Activated T-helper 9 cell treated with anti-CD3 and anti-CD28 coated beads, Interleukin-2, amount 50 U/mL, for 16 hours (primary cell): ENCODE measurements around the gene WFIKKN1.
A peak's percentile ranks its signal among the peaks of the same experiment; 100 is the strongest.
"Not testable (repeated sequence)": the region's sequence is repeated elsewhere in the genome, so short reads cannot be mapped to it uniquely, and the experiment has no call there.

Experiments used
- DNase-seq: peaks from one replicate; pipeline ENCODE4 v3.0.0-alpha.2; 2020; ENCODE audit warnings: low read depth

WFIKKN1 gene

GRCh38 chr16:595094-595528 lies 35.7 kb upstream of the WFIKKN1 start:
- DNase-seq: no peak

GRCh38 chr16:595942-596735 lies 34.6 kb upstream of the WFIKKN1 start:
- no peak for DNase-seq

- no peak for DNase-seq
Measured at GRCh38 chr16:596736-597060, 34.1 kb upstream of the WFIKKN1 start.

GRCh38 chr16:597655-598054 lies 33.1 kb upstream of the WFIKKN1 start:
- not testable (repeated sequence) for DNase-seq

GRCh38 chr16:598823-599739 lies 31.7 kb upstream of the WFIKKN1 start:
- DNase-seq: no peak

- no peak for DNase-seq
Measured at GRCh38 chr16:600781-601180, 30.0 kb upstream of the WFIKKN1 start.

- DNase-seq: no peak
Measured at GRCh38 chr16:603933-604332, 26.9 kb upstream of the WFIKKN1 start.

GRCh38 chr16:606656-607307 lies 24.0 kb upstream of the WFIKKN1 start:
- DNase-seq: no peak

- DNase-seq: no peak
Measured at GRCh38 chr16:608019-608418, 22.8 kb upstream of the WFIKKN1 start.

GRCh38 chr16:609316-609715 lies 21.5 kb upstream of the WFIKKN1 start:
- no peak for DNase-seq

- DNase-seq: no peak
Measured at GRCh38 chr16:609984-610383, 20.8 kb upstream of the WFIKKN1 start.

GRCh38 chr16:610513-611381 lies 20.0 kb upstream of the WFIKKN1 start:
- DNase-seq: peak; percentile 44

GRCh38 chr16:615122-615521 lies 15.7 kb upstream of the WFIKKN1 start:
- no peak for DNase-seq

GRCh38 chr16:616733-617586 lies 13.8 kb upstream of the WFIKKN1 start:
- DNase-seq: no peak

GRCh38 chr16:617855-618254 lies 12.9 kb upstream of the WFIKKN1 start:
- DNase-seq: no peak

- DNase-seq: no peak
Measured at GRCh38 chr16:619476-620100, 11.2 kb upstream of the WFIKKN1 start.

GRCh38 chr16:620700-621525 lies 9.9 kb upstream of the WFIKKN1 start:
- DNase-seq: no peak

- DNase-seq: no peak
Measured at GRCh38 chr16:621526-622105, 9.2 kb upstream of the WFIKKN1 start.

GRCh38 chr16:622920-623280 lies 7.9 kb upstream of the WFIKKN1 start:
- no peak for DNase-seq
